Measurements from ENCODE around the gene PABPN1L. TPM values are rescaled to one million over a fixed set of nuclear protein-coding genes. Genes with fewer than 3 reads are reported as not detected.

Gene PABPN1L
- total RNA-seq, 1 experiment from 2014 or later = 0.57 TPM

- TF ChIP-seq POLR2A (IDR thresholded peaks at IDR 0.05; ENCODE audit: borderline replicate concordance, extremely low read depth, insufficient read depth, insufficient read length) (no peak), EGR1 (IDR thresholded peaks at IDR 0.05; ENCODE audit: low read depth) (no peak), REST (IDR thresholded peaks at IDR 0.05; ENCODE audit: low read depth) (no peak), EZH2 (IDR thresholded peaks at IDR 0.05) (no peak), SIN3A (IDR thresholded peaks at IDR 0.05; ENCODE audit: low read depth) (no peak), TCF7L2 (IDR thresholded peaks at IDR 0.05; ENCODE audit: borderline replicate concordance, extremely low read depth, insufficient read depth, insufficient read length) (no peak), RAD21 (IDR thresholded peaks at IDR 0.05; ENCODE audit: low read depth) (no peak), MAX (IDR thresholded peaks at IDR 0.05) (no peak)
- Histone ChIP-seq H4K20me1 (ENCODE audit: insufficient read depth) (no peaks in the 10 kb centered on the region), H3K27me3 (ENCODE audit: insufficient read depth, low read length) (no peaks in the 10 kb centered on the region), H2AFZ (ENCODE audit: low read depth, low read length, poor library complexity, severe bottlenecking) (no peak overlapping the region), H3K27ac (ENCODE audit: low read depth, low read length) (no peak overlapping the region), H3K9me2 (ENCODE audit: insufficient read depth) (no peaks in the 10 kb centered on the region), H3K4me2 (ENCODE audit: low read length) (no peak overlapping the region), H3K4me1 (ENCODE audit: control insufficient read depth in 1 of 2, insufficient read depth in 2 of 2, low read length in 2 of 2) (no peaks in the 10 kb centered on the region), H3K9ac (ENCODE audit: low read length) (no peak overlapping the region), H3K9me3 (ENCODE audit: control insufficient read depth in 1 of 2, insufficient read depth in 1 of 2, low read depth in 1 of 2, low read length in 2 of 2) (no peaks in the 10 kb centered on the region), H3K36me3 (ENCODE audit: control insufficient read depth in 1 of 2, insufficient read depth in 2 of 2, low read length in 2 of 2) (no peaks in the 10 kb centered on the region), H3K79me2 (ENCODE audit: insufficient read depth, low read length) (no peaks in the 10 kb centered on the region), H3K4me3 (replicated peaks in 1 of 2; ENCODE audit: low read depth in 1 of 2, low read length in 2 of 2) (no peak overlapping the region)
- no TSS peak for BruUV-seq (replicated peaks)
- ATAC-seq (no peak), DNase-seq (ENCODE audit: low read depth, low spot score) (no peak)
- RAD21 ChIA-PET (ENCODE audit: low non-redundant PET in 1 of 2, low total read pairs in 2 of 2, uncharacterized antibody in 2 of 2, unreplicated experiment in 2 of 2) = no interaction called here
- POLR2A ChIA-PET = no interaction called here
- CTCF ChIA-PET = no interaction called here
- intact Hi-C loops (cut with micrococcal nuclease) = no loop called here
Measured at GRCh38 chr16:88872650-88873331, 6.3 kb upstream of the PABPN1L start.

Measured in HCT116 (cell line).